ENCODE data around the gene PCSK5. TPM values are rescaled to one million over a fixed set of nuclear protein-coding genes. Genes with fewer than 3 reads are reported as not detected.

The PCSK5 gene
- total RNA-seq, 2 donors from 2014 or later, result 9.4 to 12.0 TPM

GRCh38 chr9:76176171-76176570 is 285.7 kb downstream of the PCSK5 start:
- DNase-seq (no peak), ATAC-seq (no peak)
- no peaks in the 10 kb centered on the region for H3K9me3 ChIP-seq (ENCODE audit: control insufficient read depth, low read length, poor library complexity, severe bottlenecking)
- Mint-ChIP-seq H3K36me3 (ENCODE audit: low read depth) (no peaks in the 10 kb centered on the region), H3K4me1 (no peaks in the 10 kb centered on the region), H3K4me3 (no peak overlapping the region), H3K27me3 (no peaks in the 10 kb centered on the region), H3K27ac (no peak overlapping the region)

DNA sequence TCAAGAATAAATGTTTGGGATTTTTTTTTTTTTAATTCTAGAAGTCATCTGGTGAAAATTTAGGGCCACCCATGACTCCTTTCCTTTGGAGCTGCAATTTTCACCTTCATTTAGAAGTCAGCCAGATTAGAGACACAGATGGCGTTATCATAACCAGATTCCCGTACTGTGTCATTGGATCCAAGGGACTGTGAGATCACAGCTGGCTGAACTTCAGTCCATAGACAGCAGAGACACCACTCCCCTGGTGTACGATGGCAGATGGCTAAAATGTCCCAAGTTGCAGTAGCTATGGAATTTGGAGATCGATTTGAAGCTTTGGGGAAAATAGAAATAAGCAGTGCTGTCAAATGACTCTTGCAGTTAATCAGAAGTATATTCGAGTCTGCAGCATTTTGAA is 287.5 kb downstream of the PCSK5 start:
- no peaks in the 10 kb centered on the region for H3K9me3 ChIP-seq (ENCODE audit: control insufficient read depth, low read length, poor library complexity, severe bottlenecking)
- no peaks in the 10 kb centered on the region for H3K4me1 Mint-ChIP-seq
- no peaks in the 10 kb centered on the region for H3K27me3 Mint-ChIP-seq
- H3K27ac Mint-ChIP-seq, result no peak overlapping the region
- peaks cover 3% of the 10 kb centered on the region for H3K36me3 Mint-ChIP-seq (ENCODE audit: low read depth)
- H3K4me3 Mint-ChIP-seq, result no peak overlapping the region
- no peak for ATAC-seq
- no peak for DNase-seq

- no peaks in the 10 kb centered on the region for H3K9me3 ChIP-seq (ENCODE audit: control insufficient read depth, low read length, poor library complexity, severe bottlenecking)
- no peak overlapping the region for H3K4me3 Mint-ChIP-seq
- no peaks in the 10 kb centered on the region for H3K4me1 Mint-ChIP-seq
- DNase-seq (no peak), ATAC-seq (no peak)
- H3K27ac Mint-ChIP-seq, result no peak overlapping the region
- no peaks in the 10 kb centered on the region for H3K27me3 Mint-ChIP-seq
- peaks cover 3% of the 10 kb centered on the region for H3K36me3 Mint-ChIP-seq (ENCODE audit: low read depth)
Measured at GRCh38 chr9:76180541-76180940, 290.1 kb downstream of the PCSK5 start.

GRCh38 chr9:76181020-76181641 is 290.7 kb downstream of the PCSK5 start:
- DNase-seq, result no peak
- no peak for ATAC-seq
- Mint-ChIP-seq H3K27ac (no peak overlapping the region), H3K4me1 (no peaks in the 10 kb centered on the region), H3K27me3 (no peaks in the 10 kb centered on the region), H3K4me3 (no peak overlapping the region), H3K36me3 (ENCODE audit: low read depth) (peaks cover 3% of the 10 kb centered on the region)
- no peaks in the 10 kb centered on the region for H3K9me3 ChIP-seq (ENCODE audit: control insufficient read depth, low read length, poor library complexity, severe bottlenecking)

- no peak for DNase-seq
- ATAC-seq, result no peak
- Mint-ChIP-seq H3K36me3 (ENCODE audit: low read depth) (peaks cover 3% of the 10 kb centered on the region), H3K27ac (no peak overlapping the region), H3K27me3 (no peaks in the 10 kb centered on the region), H3K4me1 (no peaks in the 10 kb centered on the region), H3K4me3 (no peak overlapping the region)
- H3K9me3 ChIP-seq (ENCODE audit: control insufficient read depth, low read length, poor library complexity, severe bottlenecking), result no peaks in the 10 kb centered on the region
Measured at GRCh38 chr9:76181781-76182180, 291.3 kb downstream of the PCSK5 start.

GRCh38 chr9:76185432-76185831 is 295.0 kb downstream of the PCSK5 start:
- no peaks in the 10 kb centered on the region for H3K9me3 ChIP-seq (ENCODE audit: control insufficient read depth, low read length, poor library complexity, severe bottlenecking)
- Mint-ChIP-seq H3K27me3 (no peaks in the 10 kb centered on the region), H3K4me1 (no peaks in the 10 kb centered on the region), H3K27ac (no peak overlapping the region), H3K36me3 (ENCODE audit: low read depth) (peaks cover 8% of the 10 kb centered on the region), H3K4me3 (no peak overlapping the region)
- ATAC-seq (no peak), DNase-seq (no peak)

- ATAC-seq (no peak), DNase-seq (no peak)
- Mint-ChIP-seq H3K27ac (no peak overlapping the region), H3K4me1 (no peaks in the 10 kb centered on the region), H3K27me3 (peaks cover 5% of the 10 kb centered on the region), H3K36me3 (ENCODE audit: low read depth) (peaks cover 5% of the 10 kb centered on the region), H3K4me3 (no peak overlapping the region)
- H3K9me3 ChIP-seq (ENCODE audit: control insufficient read depth, low read length, poor library complexity, severe bottlenecking), result no peaks in the 10 kb centered on the region
Measured at GRCh38 chr9:76188286-76188685, 297.8 kb downstream of the PCSK5 start.

DNA sequence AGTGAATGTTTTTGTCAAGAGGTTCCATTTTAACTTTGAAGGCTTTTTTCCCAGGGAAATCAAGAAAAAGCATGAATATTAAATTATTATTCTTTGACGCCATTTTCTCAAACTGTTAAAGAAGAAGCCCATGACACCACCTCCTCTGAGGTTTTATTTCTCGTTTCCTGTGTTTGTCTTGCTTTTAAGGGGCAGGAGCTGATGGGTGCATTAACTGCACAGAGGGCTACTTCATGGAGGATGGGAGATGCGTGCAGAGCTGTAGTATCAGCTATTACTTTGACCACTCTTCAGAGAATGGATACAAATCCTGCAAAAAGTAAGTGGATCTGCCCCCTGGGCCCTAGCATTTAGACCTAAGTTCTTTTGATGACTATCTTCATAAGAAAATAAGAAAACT is 298.4 kb downstream of the PCSK5 start:
- H3K4me1 Mint-ChIP-seq, result no peaks in the 10 kb centered on the region
- H3K27me3 Mint-ChIP-seq, result peaks cover 5% of the 10 kb centered on the region
- DNase-seq, result no peak
- no peak overlapping the region for H3K4me3 Mint-ChIP-seq
- peaks cover 5% of the 10 kb centered on the region for H3K36me3 Mint-ChIP-seq (ENCODE audit: low read depth)
- ATAC-seq, result no peak
- H3K27ac Mint-ChIP-seq, result no peak overlapping the region
- no peaks in the 10 kb centered on the region for H3K9me3 ChIP-seq (ENCODE audit: control insufficient read depth, low read length, poor library complexity, severe bottlenecking)

GRCh38 chr9:76191493-76191892 is 301.0 kb downstream of the PCSK5 start:
- H3K27ac Mint-ChIP-seq, result no peak overlapping the region
- peaks cover 5% of the 10 kb centered on the region for H3K27me3 Mint-ChIP-seq
- no peak for ATAC-seq
- DNase-seq, result no peak
- no peak overlapping the region for H3K4me3 Mint-ChIP-seq
- H3K4me1 Mint-ChIP-seq, result no peaks in the 10 kb centered on the region
- no peaks in the 10 kb centered on the region for H3K9me3 ChIP-seq (ENCODE audit: control insufficient read depth, low read length, poor library complexity, severe bottlenecking)
- H3K36me3 Mint-ChIP-seq (ENCODE audit: low read depth), result peaks cover 5% of the 10 kb centered on the region

- Mint-ChIP-seq H3K36me3 (ENCODE audit: low read depth) (peaks cover 5% of the 10 kb centered on the region), H3K4me1 (no peaks in the 10 kb centered on the region), H3K27ac (no peak overlapping the region), H3K27me3 (peaks cover 5% of the 10 kb centered on the region), H3K4me3 (no peak overlapping the region)
- ATAC-seq, result no peak
- DNase-seq, result no peak
- H3K9me3 ChIP-seq (ENCODE audit: control insufficient read depth, low read length, poor library complexity, severe bottlenecking), result no peaks in the 10 kb centered on the region
Measured at GRCh38 chr9:76192013-76192412, 301.5 kb downstream of the PCSK5 start.

DNA sequence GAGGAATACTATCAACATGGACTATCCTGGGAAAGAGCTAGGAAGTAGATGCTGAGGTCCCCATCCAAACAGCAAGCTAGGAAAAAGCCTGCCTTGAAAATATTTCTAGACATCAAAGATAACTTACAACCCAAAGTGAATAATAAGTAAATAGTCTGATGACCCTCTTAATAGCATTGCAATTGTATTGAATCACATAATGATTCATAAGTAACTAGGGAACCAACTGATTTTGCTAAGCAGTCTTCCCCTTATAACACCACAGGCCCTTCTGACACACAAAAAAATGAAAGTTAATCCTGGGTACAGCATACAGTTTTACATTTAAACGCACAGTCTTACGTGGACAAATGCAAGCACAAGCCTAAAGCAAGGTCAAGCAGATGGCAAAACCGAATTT is 304.4 kb downstream of the PCSK5 start:
- H3K27me3 Mint-ChIP-seq, result peaks cover 5% of the 10 kb centered on the region
- H3K9me3 ChIP-seq (ENCODE audit: control insufficient read depth, low read length, poor library complexity, severe bottlenecking), result no peaks in the 10 kb centered on the region
- H3K4me1 Mint-ChIP-seq, result no peaks in the 10 kb centered on the region
- peaks cover 3% of the 10 kb centered on the region for H3K36me3 Mint-ChIP-seq (ENCODE audit: low read depth)
- no peak for DNase-seq
- no peak overlapping the region for H3K4me3 Mint-ChIP-seq
- ATAC-seq, result no peak
- no peak overlapping the region for H3K27ac Mint-ChIP-seq

DNA sequence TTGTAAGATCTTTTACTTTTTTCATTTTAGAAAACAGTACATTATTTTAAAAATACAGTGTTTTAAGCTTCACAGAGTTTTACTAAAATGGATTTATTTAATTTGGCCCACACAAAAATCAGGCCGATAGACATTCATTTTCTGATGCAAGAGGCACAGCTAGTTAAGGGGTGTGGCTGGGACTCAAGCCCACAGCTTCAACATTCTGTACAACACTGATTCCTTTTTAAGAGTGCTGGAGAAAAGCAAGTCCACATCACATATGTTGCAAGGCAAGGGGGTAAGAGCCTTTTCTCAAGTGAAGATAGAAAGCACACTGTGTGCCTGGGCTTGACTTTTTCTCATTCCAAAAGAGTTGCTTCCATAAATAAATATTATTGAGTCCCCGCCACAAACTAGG is 307.9 kb downstream of the PCSK5 start:
- no peaks in the 10 kb centered on the region for H3K9me3 ChIP-seq (ENCODE audit: control insufficient read depth, low read length, poor library complexity, severe bottlenecking)
- Mint-ChIP-seq H3K4me1 (no peaks in the 10 kb centered on the region), H3K36me3 (ENCODE audit: low read depth) (no peaks in the 10 kb centered on the region), H3K27me3 (no peaks in the 10 kb centered on the region), H3K4me3 (no peak overlapping the region), H3K27ac (no peak overlapping the region)
- ATAC-seq (no peak), DNase-seq (no peak)

GRCh38 chr9:76200315-76200714 is 309.8 kb downstream of the PCSK5 start:
- H3K27me3 Mint-ChIP-seq, result no peaks in the 10 kb centered on the region
- no peaks in the 10 kb centered on the region for H3K4me1 Mint-ChIP-seq
- no peaks in the 10 kb centered on the region for H3K36me3 Mint-ChIP-seq (ENCODE audit: low read depth)
- no peaks in the 10 kb centered on the region for H3K9me3 ChIP-seq (ENCODE audit: control insufficient read depth, low read length, poor library complexity, severe bottlenecking)
- no peak for DNase-seq
- no peak overlapping the region for H3K27ac Mint-ChIP-seq
- H3K4me3 Mint-ChIP-seq, result no peak overlapping the region
- ATAC-seq, result no peak

- H3K4me1 Mint-ChIP-seq, result no peaks in the 10 kb centered on the region
- no peak for ATAC-seq
Measured at GRCh38 chr9:76200745-76201144, 310.3 kb downstream of the PCSK5 start.

More at GRCh38 chr9:76200745-76201144, 310.3 kb downstream of the PCSK5 start:
- Mint-ChIP-seq H3K27me3 (no peaks in the 10 kb centered on the region), H3K36me3 (ENCODE audit: low read depth) (no peaks in the 10 kb centered on the region), H3K4me3 (no peak overlapping the region), H3K27ac (no peak overlapping the region)
- DNase-seq, result no peak
- no peaks in the 10 kb centered on the region for H3K9me3 ChIP-seq (ENCODE audit: control insufficient read depth, low read length, poor library complexity, severe bottlenecking)

All from T-helper 17 cell (primary cell).